Measurements from ENCODE around the gene SGPP2. TPM values are rescaled to one million over a fixed set of nuclear protein-coding genes. Genes with fewer than 3 reads are reported as not detected.

SGPP2 gene
- total RNA-seq, 1 donor from 2014 or later: 9.7 TPM

- H3K4me3 ChIP-seq (ENCODE audit: low read depth, low read length): no peak overlapping the region
- DNase-seq (ENCODE audit: low read depth): no peak
- TF ChIP-seq, protein P1, sequence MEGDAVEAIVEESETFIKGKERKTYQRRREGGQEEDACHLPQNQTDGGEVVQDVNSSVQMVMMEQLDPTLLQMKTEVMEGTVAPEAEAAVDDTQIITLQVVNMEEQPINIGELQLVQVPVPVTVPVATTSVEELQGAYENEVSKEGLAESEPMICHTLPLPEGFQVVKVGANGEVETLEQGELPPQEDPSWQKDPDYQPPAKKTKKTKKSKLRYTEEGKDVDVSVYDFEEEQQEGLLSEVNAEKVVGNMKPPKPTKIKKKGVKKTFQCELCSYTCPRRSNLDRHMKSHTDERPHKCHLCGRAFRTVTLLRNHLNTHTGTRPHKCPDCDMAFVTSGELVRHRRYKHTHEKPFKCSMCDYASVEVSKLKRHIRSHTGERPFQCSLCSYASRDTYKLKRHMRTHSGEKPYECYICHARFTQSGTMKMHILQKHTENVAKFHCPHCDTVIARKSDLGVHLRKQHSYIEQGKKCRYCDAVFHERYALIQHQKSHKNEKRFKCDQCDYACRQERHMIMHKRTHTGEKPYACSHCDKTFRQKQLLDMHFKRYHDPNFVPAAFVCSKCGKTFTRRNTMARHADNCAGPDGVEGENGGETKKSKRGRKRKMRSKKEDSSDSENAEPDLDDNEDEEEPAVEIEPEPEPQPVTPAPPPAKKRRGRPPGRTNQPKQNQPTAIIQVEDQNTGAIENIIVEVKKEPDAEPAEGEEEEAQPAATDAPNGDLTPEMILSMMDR (conservative IDR thresholded peaks at IDR 0.05; ENCODE audit: low read depth, low read length): no peak
Observed at GRCh38 chr2:222522082-222522481, 97.7 kb downstream of the SGPP2 start.

DNA sequence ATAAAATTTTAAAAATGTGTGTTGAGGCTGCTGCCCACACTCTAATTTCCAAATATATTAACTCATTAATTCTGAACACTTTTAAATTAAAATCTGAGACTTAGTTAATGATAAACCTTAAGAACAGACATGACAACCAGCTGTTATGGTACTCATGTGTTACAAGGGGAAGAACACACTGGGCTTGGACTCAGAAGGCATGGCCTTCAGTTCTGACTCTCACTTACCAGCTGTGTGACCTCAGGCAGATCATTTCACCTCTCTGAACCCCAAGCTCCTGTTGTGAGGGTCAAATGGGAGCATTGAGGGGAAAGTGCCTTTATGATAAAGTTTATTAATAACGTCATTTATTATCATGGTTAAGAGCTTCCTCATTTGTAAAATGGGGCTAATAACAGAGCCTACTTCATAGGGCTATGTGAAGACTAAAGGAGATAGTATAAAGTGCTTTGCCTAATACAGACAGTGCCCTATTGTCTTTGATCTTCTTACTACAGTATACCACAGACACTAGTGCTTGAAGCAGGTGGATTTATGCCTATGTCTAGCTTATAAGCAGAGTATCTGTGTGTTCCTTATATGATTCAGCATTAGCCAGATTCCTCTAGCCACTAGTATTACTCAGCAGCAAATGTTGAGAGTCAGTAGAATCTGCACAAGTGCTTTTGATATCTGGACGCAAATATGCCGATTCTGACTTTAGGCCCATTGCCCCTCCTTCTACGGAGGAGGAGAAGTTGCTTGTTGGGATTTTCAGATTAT, 99.6 kb downstream of the SGPP2 start:
- DNase-seq (ENCODE audit: low read depth): no peak
- TF ChIP-seq, protein P1 (conservative IDR thresholded peaks at IDR 0.05; ENCODE audit: low read depth, low read length): no peak
- H3K4me3 ChIP-seq (ENCODE audit: low read depth, low read length): no peak overlapping the region

DNA sequence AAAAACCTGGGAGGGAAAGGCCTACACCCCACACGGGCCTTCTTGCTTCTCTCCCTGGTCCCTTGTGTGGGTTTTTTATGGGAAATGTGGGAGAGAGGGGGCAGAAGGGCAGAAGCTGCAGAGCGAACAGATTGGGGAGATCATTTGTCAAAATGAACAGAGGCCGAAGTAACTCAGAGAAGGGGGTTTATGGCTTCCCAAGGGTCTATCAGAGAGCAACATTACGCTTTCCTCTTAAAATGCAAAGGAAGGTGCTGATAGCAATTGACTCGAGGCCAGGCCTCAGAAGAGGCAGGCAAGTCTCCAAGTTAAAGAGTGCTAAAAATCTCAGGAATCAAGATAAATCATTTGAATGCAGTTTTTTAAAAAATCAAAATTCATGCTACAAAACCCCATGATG, 101.5 kb downstream of the SGPP2 start:
- TF ChIP-seq, protein P1 (conservative IDR thresholded peaks at IDR 0.05; ENCODE audit: low read depth, low read length): no peak

GRCh38 chr2:222526480-222527277, 102.3 kb downstream of the SGPP2 start:
- no peak for DNase-seq (ENCODE audit: low read depth)
- TF ChIP-seq, protein P1 (conservative IDR thresholded peaks at IDR 0.05; ENCODE audit: low read depth, low read length): no peak
- no peak overlapping the region for H3K4me3 ChIP-seq (ENCODE audit: low read depth, low read length)

More for the DNA sequence above, 101.5 kb downstream of the SGPP2 start:
- DNase-seq (ENCODE audit: low read depth): no peak
- no peak overlapping the region for H3K4me3 ChIP-seq (ENCODE audit: low read depth, low read length)

- DNase-seq (ENCODE audit: low read depth): no peak
- no peak overlapping the region for H3K4me3 ChIP-seq (ENCODE audit: low read depth, low read length)
- TF ChIP-seq, protein P1 (conservative IDR thresholded peaks at IDR 0.05; ENCODE audit: low read depth, low read length): no peak
Observed at GRCh38 chr2:222532315-222532714, 108.0 kb downstream of the SGPP2 start.

DNA sequence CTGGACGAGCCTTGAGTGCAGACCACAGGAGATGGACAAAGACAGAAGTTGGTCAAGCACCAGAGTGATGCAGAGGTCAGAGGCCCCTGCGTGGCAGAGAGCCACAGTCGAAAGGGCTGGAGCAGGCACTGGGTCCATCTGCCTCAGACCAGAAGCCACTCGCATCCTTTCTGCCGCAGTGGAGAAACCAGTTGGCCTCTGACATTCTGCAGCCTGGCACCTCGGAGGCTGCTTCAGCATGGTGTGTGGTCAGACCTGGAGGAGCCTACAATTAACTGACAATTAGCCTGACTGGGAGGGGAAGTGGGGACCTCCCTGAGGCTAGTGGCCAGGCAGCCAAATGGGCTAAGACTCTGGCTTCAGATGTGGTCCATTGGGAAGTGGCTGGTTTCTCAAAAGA, 111.1 kb downstream of the SGPP2 start:
- TF ChIP-seq, protein P1 (conservative IDR thresholded peaks at IDR 0.05; ENCODE audit: low read depth, low read length): no peak
- H3K4me3 ChIP-seq (ENCODE audit: low read depth, low read length): no peak overlapping the region
- no peak for DNase-seq (ENCODE audit: low read depth)
